Activated naive CD8-positive, alpha-beta T cell treated with anti-CD3 and anti-CD28 coated beads, Interleukin-2, amount 10 ng/mL, durations not matched to agents 7 days and 5 days (primary cell): Measurements from ENCODE around the gene DNER. TPM values are rescaled to one million over a fixed set of nuclear protein-coding genes. Genes with fewer than 3 reads are reported as not detected.
"Not testable (repeated sequence)": the region's sequence is repeated elsewhere in the genome, so short reads cannot be mapped to it uniquely, and the experiment has no call there.

ENCODE experiments used
- ATAC-seq: fragments of 150-1000 bp; cut with Tn5 transposase; one replicate; pipeline ENCODE4 v1.10.0; 2021; ENCODE audit warnings: low read depth, moderate library complexity
- POLR2A ChIA-PET: fragments of 350-600 bp; sonication (Branson Sonifier 250); formaldehyde crosslinking; loops from one replicate; lab custom pipeline; 2021; ENCODE audit warnings: antibody characterized with exemption; lab: Charles Lee
- DNase-seq: peaks from one replicate; pipeline ENCODE4 v3.0.0; 2021
- H3K27ac Mint-ChIP-seq: one replicate; pipeline ENCODE4 v1.8.0; 2022; ENCODE audit warnings: mild to moderate bottlenecking, mixed read lengths
- H3K27me3 Mint-ChIP-seq: one replicate; pipeline ENCODE4 v1.8.0; 2022; ENCODE audit warnings: mild to moderate bottlenecking, moderate library complexity, mixed read lengths
- H3K36me3 Mint-ChIP-seq: one replicate; pipeline ENCODE4 v1.8.0; 2021; ENCODE audit warnings: mild to moderate bottlenecking, mixed read lengths
- H3K4me1 Mint-ChIP-seq: one replicate; pipeline ENCODE4 v1.8.0; 2021; ENCODE audit warnings: mixed read lengths
- H3K4me3 Mint-ChIP-seq: one replicate; pipeline ENCODE4 v1.8.0; 2022; ENCODE audit warnings: mild to moderate bottlenecking, moderate library complexity, mixed read lengths
- H3K9me3 Mint-ChIP-seq: one replicate; pipeline ENCODE4 v1.8.0; 2021; ENCODE audit warnings: mixed read lengths
- total RNA-seq, 2 experiments: library from RNA; stranded (reverse); gene quantifications; one replicate each; pipeline ENCODE4 v1.2.3, GENCODE V29; 2021

The DNER gene, protein sequence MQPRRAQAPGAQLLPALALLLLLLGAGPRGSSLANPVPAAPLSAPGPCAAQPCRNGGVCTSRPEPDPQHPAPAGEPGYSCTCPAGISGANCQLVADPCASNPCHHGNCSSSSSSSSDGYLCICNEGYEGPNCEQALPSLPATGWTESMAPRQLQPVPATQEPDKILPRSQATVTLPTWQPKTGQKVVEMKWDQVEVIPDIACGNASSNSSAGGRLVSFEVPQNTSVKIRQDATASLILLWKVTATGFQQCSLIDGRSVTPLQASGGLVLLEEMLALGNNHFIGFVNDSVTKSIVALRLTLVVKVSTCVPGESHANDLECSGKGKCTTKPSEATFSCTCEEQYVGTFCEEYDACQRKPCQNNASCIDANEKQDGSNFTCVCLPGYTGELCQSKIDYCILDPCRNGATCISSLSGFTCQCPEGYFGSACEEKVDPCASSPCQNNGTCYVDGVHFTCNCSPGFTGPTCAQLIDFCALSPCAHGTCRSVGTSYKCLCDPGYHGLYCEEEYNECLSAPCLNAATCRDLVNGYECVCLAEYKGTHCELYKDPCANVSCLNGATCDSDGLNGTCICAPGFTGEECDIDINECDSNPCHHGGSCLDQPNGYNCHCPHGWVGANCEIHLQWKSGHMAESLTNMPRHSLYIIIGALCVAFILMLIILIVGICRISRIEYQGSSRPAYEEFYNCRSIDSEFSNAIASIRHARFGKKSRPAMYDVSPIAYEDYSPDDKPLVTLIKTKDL
- not detected for total RNA-seq

- peaks cover 71% of the 10 kb centered on the region for H3K27me3 Mint-ChIP-seq
- DNase-seq: peak; percentile 75
- POLR2A ChIA-PET: no interaction called here
- peak within 1 kb of the TSS; percentile 51 for H3K4me3 Mint-ChIP-seq
- peaks cover 4% of the 10 kb centered on the region for H3K4me1 Mint-ChIP-seq
- peak; percentile 86 for ATAC-seq
- no peaks in the 10 kb centered on the region for H3K9me3 Mint-ChIP-seq
- no peak within 1 kb of the TSS for H3K27ac Mint-ChIP-seq
- H3K36me3 Mint-ChIP-seq: no peaks in the 10 kb centered on the region
Observed at GRCh38 chr2:229714080-229714735, at the start of gene DNER. TSS of gene DNER (minus strand) at chr2:229714555. CDS start at chr2:229714423, 132 bp downstream.

DNA sequence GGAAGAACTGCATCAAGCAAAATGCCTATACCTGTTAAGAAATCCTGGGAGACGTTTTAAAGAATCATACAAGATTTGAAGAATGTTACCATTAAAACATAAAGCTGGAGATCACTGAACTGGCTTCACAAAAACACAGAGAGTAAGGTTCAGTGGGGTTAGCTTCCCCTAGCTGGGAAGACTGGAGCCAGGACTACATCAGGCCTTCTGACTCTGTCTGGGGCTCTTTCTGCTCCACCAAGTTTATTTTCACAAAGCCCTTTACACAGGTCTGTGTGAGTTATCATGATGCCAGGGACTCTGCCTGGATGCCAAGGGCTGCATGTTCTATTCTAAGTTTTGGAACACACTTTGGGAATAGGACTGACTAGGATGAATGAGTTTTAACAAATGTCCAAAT lies 47.3 kb upstream of the DNER start:
- H3K27me3 Mint-ChIP-seq: no peaks in the 10 kb centered on the region
- peaks cover 16% of the 10 kb centered on the region for H3K36me3 Mint-ChIP-seq
- peaks cover 2% of the 10 kb centered on the region for H3K9me3 Mint-ChIP-seq
- H3K27ac Mint-ChIP-seq: no peak overlapping the region
- H3K4me1 Mint-ChIP-seq: no peaks in the 10 kb centered on the region
- POLR2A ChIA-PET: no interaction called here
- no peak for ATAC-seq
- DNase-seq: no peak
- H3K4me3 Mint-ChIP-seq: no peak overlapping the region

DNA sequence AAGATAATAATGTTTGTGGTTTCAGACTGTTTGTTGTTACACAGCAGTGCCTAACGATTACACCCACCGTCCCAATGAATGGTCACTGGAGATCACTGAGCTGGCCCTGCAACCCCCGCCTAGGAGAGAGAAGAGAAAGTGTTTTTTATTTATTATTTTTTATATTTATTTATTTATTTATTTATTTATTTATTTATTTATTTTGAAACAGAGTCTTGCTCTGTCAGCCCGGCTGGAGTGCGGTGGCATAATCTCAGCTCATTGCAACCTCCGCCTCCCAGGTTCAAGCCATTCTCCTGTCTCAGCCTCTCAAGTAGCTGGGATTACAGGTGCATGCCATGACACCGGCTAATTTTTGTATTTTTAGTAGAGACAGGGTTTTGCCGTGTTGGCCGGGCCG lies 43.1 kb upstream of the DNER start:
- DNase-seq, H3K27me3 Mint-ChIP-seq, H3K27ac Mint-ChIP-seq, H3K4me3 Mint-ChIP-seq, POLR2A ChIA-PET, H3K4me1 Mint-ChIP-seq, H3K36me3 Mint-ChIP-seq, H3K9me3 Mint-ChIP-seq, ATAC-seq: not testable (repeated sequence)

DNA sequence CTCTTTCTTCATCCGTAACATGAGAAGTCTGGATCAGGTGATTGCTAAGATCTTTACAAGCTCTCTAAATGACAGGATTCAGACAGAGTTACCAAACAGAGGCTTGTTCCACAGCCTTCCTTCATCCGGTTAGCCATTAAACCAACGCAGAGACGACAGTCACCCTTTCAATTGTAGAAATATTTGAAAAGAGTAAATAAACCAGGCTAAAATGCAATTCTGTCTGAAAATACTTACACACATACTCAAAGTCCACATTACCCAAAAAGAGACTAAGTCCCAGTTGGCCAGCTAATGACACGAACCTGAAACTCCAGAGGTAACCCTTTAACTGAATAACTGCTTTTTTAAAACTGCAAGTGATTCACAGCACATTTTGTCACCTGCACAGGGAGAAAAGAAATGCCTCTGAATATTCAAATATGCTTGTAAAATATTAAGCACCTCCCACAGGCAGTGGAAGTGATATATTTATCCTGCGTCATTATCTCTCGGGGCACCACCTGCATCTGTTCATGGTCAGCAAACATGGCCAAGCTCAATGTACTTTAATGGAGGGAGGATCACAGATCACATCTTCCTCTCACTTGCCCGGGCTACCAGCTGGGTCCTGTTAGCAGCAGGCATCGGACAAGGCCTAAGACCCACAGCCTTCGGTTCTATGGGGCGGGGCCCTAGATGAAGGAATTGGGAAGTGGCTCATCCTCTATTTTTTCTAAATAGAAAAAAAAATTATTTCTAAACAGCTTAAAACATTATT lies 38.8 kb upstream of the DNER start:
- Mint-ChIP-seq H3K27me3 (no peaks in the 10 kb centered on the region), H3K4me3 (no peak overlapping the region), H3K4me1 (peaks cover 3% of the 10 kb centered on the region), H3K9me3 (peaks cover 2% of the 10 kb centered on the region), H3K36me3 (peaks cover 3% of the 10 kb centered on the region), H3K27ac (no peak overlapping the region)
- ATAC-seq (no peak), DNase-seq (no peak)
- POLR2A ChIA-PET: no interaction called here

DNA sequence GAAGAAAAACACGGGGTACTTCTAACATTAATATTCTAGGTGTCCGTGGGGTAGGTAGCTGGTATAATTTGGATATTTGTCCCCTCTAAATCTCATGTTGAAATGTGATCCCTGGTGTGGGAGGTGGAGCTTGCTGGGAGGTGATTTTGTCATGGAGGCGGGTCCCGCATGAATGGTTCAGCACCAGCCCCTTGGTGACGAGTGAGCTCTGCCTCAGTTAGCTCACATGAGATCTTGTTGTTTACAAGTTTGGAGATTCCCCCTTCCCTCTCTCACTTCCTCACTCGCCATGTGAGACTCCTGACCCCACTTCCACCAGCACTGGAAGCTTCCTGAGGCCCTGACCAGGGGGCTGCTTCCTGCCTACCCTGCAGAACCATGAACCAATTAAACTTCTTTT lies 35.4 kb upstream of the DNER start:
- H3K4me3 Mint-ChIP-seq: no peak overlapping the region
- POLR2A ChIA-PET: interaction anchor here (0.7 kb wide), 1 partner anchor 161 kb away, joined by 3 read pairs; no protein-coding TSS in a partner anchor
- peaks cover 3% of the 10 kb centered on the region for H3K36me3 Mint-ChIP-seq
- H3K27me3 Mint-ChIP-seq: peaks cover 4% of the 10 kb centered on the region
- ATAC-seq: no peak
- no peaks in the 10 kb centered on the region for H3K9me3 Mint-ChIP-seq
- no peak overlapping the region for H3K27ac Mint-ChIP-seq
- H3K4me1 Mint-ChIP-seq: peaks cover 3% of the 10 kb centered on the region
- DNase-seq: no peak

- no peak overlapping the region for H3K27ac Mint-ChIP-seq
- peaks cover 3% of the 10 kb centered on the region for H3K4me1 Mint-ChIP-seq
- no peak overlapping the region for H3K4me3 Mint-ChIP-seq
- ATAC-seq: no peak
- H3K27me3 Mint-ChIP-seq: peaks cover 4% of the 10 kb centered on the region
- POLR2A ChIA-PET: interaction anchor here (0.7 kb wide), 1 partner anchor 162 kb away, joined by 3 read pairs; no protein-coding TSS in a partner anchor
- peaks cover 3% of the 10 kb centered on the region for H3K36me3 Mint-ChIP-seq
- no peaks in the 10 kb centered on the region for H3K9me3 Mint-ChIP-seq
- DNase-seq: no peak
Observed at GRCh38 chr2:229748950-229749349, 34.6 kb upstream of the DNER start.

GRCh38 chr2:229742691-229743090 lies 28.3 kb upstream of the DNER start:
- H3K27ac Mint-ChIP-seq, ATAC-seq, H3K36me3 Mint-ChIP-seq, H3K4me1 Mint-ChIP-seq, H3K27me3 Mint-ChIP-seq, H3K9me3 Mint-ChIP-seq, POLR2A ChIA-PET, H3K4me3 Mint-ChIP-seq, DNase-seq: not testable (repeated sequence)

GRCh38 chr2:229740279-229740678 lies 25.9 kb upstream of the DNER start:
- Mint-ChIP-seq H3K4me1 (no peaks in the 10 kb centered on the region), H3K4me3 (no peak overlapping the region), H3K27ac (no peak overlapping the region), H3K36me3 (no peaks in the 10 kb centered on the region), H3K9me3 (peaks cover 11% of the 10 kb centered on the region), H3K27me3 (peaks cover 4% of the 10 kb centered on the region)
- ATAC-seq (no peak), DNase-seq (no peak)
- POLR2A ChIA-PET: no interaction called here

DNA sequence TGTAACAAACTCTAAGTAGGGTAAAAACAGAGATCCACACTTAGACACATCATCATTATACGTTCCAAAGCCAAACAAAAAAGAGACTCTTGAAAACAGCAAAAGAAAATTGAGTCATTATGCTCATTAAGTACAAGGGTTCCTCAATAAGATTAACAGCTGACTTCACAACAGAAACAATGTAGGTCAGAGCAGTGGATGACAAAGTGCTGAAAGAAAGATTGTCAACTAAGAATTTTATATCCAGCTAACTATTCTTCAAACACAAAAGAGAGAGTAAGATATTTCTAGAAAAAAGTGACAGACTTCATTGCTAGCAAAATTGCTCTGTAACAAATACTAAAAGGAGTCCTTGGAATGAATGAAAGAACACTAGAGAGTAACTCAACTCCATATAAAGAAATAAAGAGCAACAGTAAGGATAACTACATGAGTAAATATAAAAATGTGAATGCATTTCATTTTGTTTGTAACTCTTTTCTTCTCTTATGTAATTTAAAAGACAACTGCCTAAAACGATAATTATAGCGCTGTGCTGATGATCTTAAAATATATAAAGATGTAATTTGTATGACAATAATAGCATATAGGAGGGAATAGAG lies 23.8 kb upstream of the DNER start:
- ATAC-seq (no peak), DNase-seq (no peak)
- Mint-ChIP-seq H3K4me1 (peaks cover 3% of the 10 kb centered on the region), H3K36me3 (no peaks in the 10 kb centered on the region), H3K4me3 (no peak overlapping the region), H3K27ac (no peak overlapping the region), H3K27me3 (no peaks in the 10 kb centered on the region), H3K9me3 (peaks cover 11% of the 10 kb centered on the region)
- POLR2A ChIA-PET: no interaction called here

GRCh38 chr2:229734410-229734809 lies 20.1 kb upstream of the DNER start:
- no peak for DNase-seq
- Mint-ChIP-seq H3K27me3 (peaks cover 3% of the 10 kb centered on the region), H3K9me3 (peaks cover 11% of the 10 kb centered on the region), H3K4me1 (peaks cover 3% of the 10 kb centered on the region), H3K36me3 (no peaks in the 10 kb centered on the region), H3K27ac (no peak overlapping the region), H3K4me3 (no peak overlapping the region)
- ATAC-seq: no peak
- POLR2A ChIA-PET: no interaction called here

DNA sequence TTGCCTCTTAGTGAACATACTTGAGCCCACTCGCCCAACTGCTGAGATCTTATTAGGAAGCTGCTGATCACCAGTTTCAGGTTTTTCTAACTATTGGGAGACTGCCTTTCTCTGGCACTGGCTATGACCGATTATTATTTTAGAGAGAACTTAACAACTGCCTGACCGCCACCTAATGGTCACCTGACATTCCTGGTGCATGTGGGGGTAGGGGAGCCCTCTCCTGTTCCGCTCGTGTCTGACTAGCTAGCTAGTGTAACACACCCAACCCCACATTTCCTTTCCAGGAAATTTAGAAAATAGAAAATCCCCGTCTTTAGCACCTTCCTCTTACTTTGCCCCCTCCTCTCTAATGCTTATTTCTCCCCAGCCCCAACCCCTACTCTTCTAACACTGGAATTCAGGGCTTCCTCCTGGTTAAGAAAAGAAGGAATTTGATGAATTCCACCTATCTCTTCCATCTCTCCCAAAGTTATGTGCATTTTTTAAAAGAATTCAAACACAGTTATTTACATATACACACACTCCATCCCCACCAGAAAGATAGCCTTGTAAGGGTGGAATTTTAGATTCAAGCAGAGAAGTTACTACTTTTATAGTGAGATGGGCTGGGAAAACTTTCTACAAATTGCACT lies 19.4 kb upstream of the DNER start:
- no peak for ATAC-seq
- Mint-ChIP-seq H3K4me3 (no peak overlapping the region), H3K27me3 (peaks cover 3% of the 10 kb centered on the region), H3K4me1 (peaks cover 3% of the 10 kb centered on the region), H3K36me3 (no peaks in the 10 kb centered on the region), H3K27ac (no peak overlapping the region), H3K9me3 (peaks cover 11% of the 10 kb centered on the region)
- DNase-seq: no peak
- POLR2A ChIA-PET: no interaction called here

GRCh38 chr2:229732897-229733296 lies 18.5 kb upstream of the DNER start:
- POLR2A ChIA-PET: no interaction called here
- peaks cover 3% of the 10 kb centered on the region for H3K4me1 Mint-ChIP-seq
- no peaks in the 10 kb centered on the region for H3K36me3 Mint-ChIP-seq
- DNase-seq: no peak
- no peak for ATAC-seq
- H3K4me3 Mint-ChIP-seq: no peak overlapping the region
- no peak overlapping the region for H3K27ac Mint-ChIP-seq
- peaks cover 10% of the 10 kb centered on the region for H3K9me3 Mint-ChIP-seq
- peaks cover 3% of the 10 kb centered on the region for H3K27me3 Mint-ChIP-seq
